Vagina (tissue), 2 donors: ENCODE results near the gene ARHGAP33. TPM values are rescaled to one million over a fixed set of nuclear protein-coding genes. Genes with fewer than 3 reads are reported as not detected.

Experiments used
- DNase-seq, 2 donors: peaks; one replicate each; pipeline ENCODE4 v3.0.0-alpha.2; 2017; ENCODE audit errors: extremely low spot score in 2 of 2
- H3K27ac ChIP-seq: fragments of 200-600 bp; sonication (generic); one replicate; pipeline ENCODE4 v1.5.1; 2019
- H3K27me3 ChIP-seq: fragments of 200-600 bp; sonication (generic); one replicate; pipeline ENCODE4 v1.5.1; 2019
- H3K36me3 ChIP-seq, 2 donors: fragments of 200-600 bp; sonication (generic); one replicate each; pipeline ENCODE4 v1.5.1; 2017 to 2019
- H3K4me1 ChIP-seq: fragments of 200-600 bp; sonication (generic); one replicate; pipeline ENCODE4 v1.5.1; 2019
- H3K4me3 ChIP-seq, 2 donors: fragments of 200-600 bp; sonication (generic); 1 replicate in 1 of 2; 2 replicates in 1 of 2; pipeline ENCODE4 v1.5.1; 2016 to 2019
- H3K9me3 ChIP-seq: fragments of 200-600 bp; sonication (generic); one replicate; pipeline ENCODE4 v1.5.1; 2019
- CTCF ChIP-seq, 3 experiments: fragments of 450-650 bp in 2 of 3; fragments of 200-600 bp in 1 of 3; sonication (generic) in 1 of 3; IDR thresholded peaks; one replicate each; pipeline ENCODE4 v1.5.1; 2017 to 2019; ENCODE audit warnings: antibody characterized with exemption in 3 of 3, mild to moderate bottlenecking in 2 of 3, moderate library complexity in 2 of 3
- POLR2A ChIP-seq, 2 donors: fragments of 450-650 bp; IDR thresholded peaks; one replicate each; pipeline ENCODE4 v1.6.1; 2017; ENCODE audit warnings: antibody characterized with exemption in 2 of 2, mild to moderate bottlenecking in 2 of 2, moderate library complexity in 2 of 2
- POLR2AphosphoS5 ChIP-seq, 2 donors: sonication (generic); formaldehyde crosslinking; IDR thresholded peaks; one replicate each; pipeline ENCODE4 v1.9.0; 2017; ENCODE audit warnings: antibody characterized with exemption in 2 of 2, mild to moderate bottlenecking in 2 of 2, low read depth in 1 of 2; ENCODE audit not compliant: insufficient read depth in 1 of 2
- intact Hi-C: fragments of 100-400 bp; cut with DNase I; formaldehyde crosslinking; loops from one replicate; pipeline ENCODE4 v1.15.1; 2023
- total RNA-seq: library from RNA; depleted of rRNA; stranded (reverse); fragments of >200 nt; gene quantifications from one replicate; pipeline ENCODE4 v1.2.3, GENCODE V29; 2016

ARHGAP33 gene
- total RNA-seq, 1 donor from 2014 or later, result 35.4 TPM

- peak; percentile 100 for DNase-seq
- TF ChIP-seq POLR2A (IDR thresholded peaks at IDR 0.05), result peak; percentile 71 to 90
- peak; percentile 99 to 100 for TF ChIP-seq POLR2AphosphoS5 (IDR thresholded peaks at IDR 0.05; ENCODE audit: insufficient read depth in 1 of 2, low read depth in 1 of 2)
- TF ChIP-seq CTCF (IDR thresholded peaks at IDR 0.05), result peak in 2 of 3 experiments; percentile 10 to 12
- Histone ChIP-seq H3K4me1 (peaks cover 45% of the 10 kb centered on the region), H3K4me3 (peak within 1 kb of the TSS; percentile 67 to 95), H3K27me3 (no peaks in the 10 kb centered on the region), H3K36me3 (peaks cover 0 to 15% of the 10 kb centered on the region in 2 donors), H3K27ac (peak within 1 kb of the TSS; percentile 55), H3K9me3 (no peaks in the 10 kb centered on the region)
- intact Hi-C loops, result no loop called here
Measured at GRCh38 chr19:35748106-35749020, 27.0 kb upstream of the ARHGAP33 start, which contains the start of gene LIN37. Gene LIN37, plus strand, starts transcription at chr19:35748576. Its CDS starts 149 bp downstream, at chr19:35748725.

GRCh38 chr19:35750167-35750566, 25.2 kb upstream of the ARHGAP33 start:
- Histone ChIP-seq H3K27ac (no peak overlapping the region), H3K4me1 (peaks cover 45% of the 10 kb centered on the region), H3K36me3 (peaks cover 0 to 26% of the 10 kb centered on the region in 2 donors), H3K4me3 (no peak overlapping the region), H3K9me3 (no peaks in the 10 kb centered on the region), H3K27me3 (no peaks in the 10 kb centered on the region)
- TF ChIP-seq POLR2AphosphoS5 (IDR thresholded peaks at IDR 0.05; ENCODE audit: insufficient read depth in 1 of 2, low read depth in 1 of 2) (no peak), CTCF (IDR thresholded peaks at IDR 0.05) (no peak), POLR2A (IDR thresholded peaks at IDR 0.05) (no peak)
- intact Hi-C loops, result no loop called here
- DNase-seq, result no peak

GRCh38 chr19:35751839-35752745, 23.3 kb upstream of the ARHGAP33 start:
- peaks cover 50% of the 10 kb centered on the region for H3K4me1 ChIP-seq
- intact Hi-C loops, result no loop called here
- H3K4me3 ChIP-seq, result no peak overlapping the region
- no peaks in the 10 kb centered on the region for H3K27me3 ChIP-seq
- no peak for TF ChIP-seq POLR2AphosphoS5 (IDR thresholded peaks at IDR 0.05; ENCODE audit: insufficient read depth in 1 of 2, low read depth in 1 of 2)
- no peak for TF ChIP-seq POLR2A (IDR thresholded peaks at IDR 0.05)
- no peak for TF ChIP-seq CTCF (IDR thresholded peaks at IDR 0.05)
- DNase-seq, result no peak
- H3K9me3 ChIP-seq, result no peaks in the 10 kb centered on the region
- H3K36me3 ChIP-seq, result peaks cover 0 to 26% of the 10 kb centered on the region in 2 donors
- H3K27ac ChIP-seq, result no peak overlapping the region

DNA sequence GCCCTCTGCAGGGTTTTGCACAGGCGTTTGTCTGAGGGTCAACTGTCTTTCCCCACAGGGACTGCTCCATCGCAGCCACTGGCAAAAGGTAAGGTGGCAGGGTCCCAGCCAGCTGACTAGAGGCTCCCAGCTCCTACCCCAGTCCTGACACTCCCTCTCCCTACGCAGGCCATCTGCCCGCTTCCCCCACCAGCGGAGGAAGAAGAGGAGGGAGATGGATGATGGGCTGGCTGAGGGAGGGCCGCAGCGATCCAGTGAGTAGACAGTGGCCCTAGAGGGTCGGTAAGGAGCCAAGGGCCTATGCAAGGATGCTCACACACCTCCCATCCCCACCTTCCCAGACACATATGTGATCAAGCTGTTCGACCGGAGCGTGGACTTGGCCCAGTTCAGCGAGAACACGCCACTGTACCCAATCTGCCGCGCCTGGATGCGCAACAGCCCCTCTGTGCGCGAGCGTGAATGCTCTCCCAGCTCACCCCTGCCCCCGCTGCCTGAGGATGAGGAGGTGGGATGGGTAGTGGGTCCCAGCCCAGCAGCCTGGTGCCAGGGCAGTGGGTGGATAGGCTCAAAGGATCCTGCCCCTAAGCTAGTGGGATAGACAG, 22.5 kb upstream of the ARHGAP33 start:
- Histone ChIP-seq H3K4me1 (peaks cover 52% of the 10 kb centered on the region), H3K27me3 (no peaks in the 10 kb centered on the region), H3K27ac (no peak overlapping the region), H3K36me3 (peaks cover 0 to 26% of the 10 kb centered on the region in 2 donors), H3K4me3 (no peak overlapping the region), H3K9me3 (no peaks in the 10 kb centered on the region)
- no peak for DNase-seq
- intact Hi-C loops, result no loop called here
- TF ChIP-seq POLR2AphosphoS5 (IDR thresholded peaks at IDR 0.05; ENCODE audit: insufficient read depth in 1 of 2, low read depth in 1 of 2) (no peak), CTCF (IDR thresholded peaks at IDR 0.05) (no peak), POLR2A (IDR thresholded peaks at IDR 0.05) (no peak)
